ENCODE results near the gene ANKUB1.
A peak's percentile ranks its signal among the peaks of the same experiment; 100 is the strongest.
"Not testable (repeated sequence)": the region's sequence is repeated elsewhere in the genome, so short reads cannot be mapped to it uniquely, and the experiment has no call there.

ANKUB1 gene, protein sequence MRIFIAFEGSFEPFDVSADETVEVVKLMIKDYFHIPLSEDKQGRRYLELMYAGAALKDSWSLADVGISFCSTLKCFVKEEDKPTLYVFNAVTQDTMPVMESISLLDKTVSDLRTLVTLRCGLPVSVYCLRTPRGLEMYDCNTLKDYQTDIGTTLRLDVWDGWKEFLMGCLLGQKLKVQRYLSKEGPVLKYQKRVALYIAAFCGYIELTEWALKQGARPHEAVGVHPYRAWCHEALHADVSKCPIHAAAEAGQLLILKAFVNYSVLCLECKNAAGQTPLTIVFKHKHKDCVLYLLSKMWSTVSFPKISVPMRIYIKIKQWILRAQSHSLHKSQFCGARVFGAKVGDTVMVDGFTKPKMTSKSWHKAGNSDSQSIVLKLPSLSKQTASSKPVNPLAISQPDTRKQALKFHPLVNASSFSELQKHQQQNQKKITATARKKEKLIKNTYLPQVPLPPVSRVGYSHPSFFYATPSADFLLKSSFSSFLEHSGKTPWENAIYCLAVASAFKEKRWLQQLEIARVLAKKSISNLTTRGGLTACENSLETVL

DNA sequence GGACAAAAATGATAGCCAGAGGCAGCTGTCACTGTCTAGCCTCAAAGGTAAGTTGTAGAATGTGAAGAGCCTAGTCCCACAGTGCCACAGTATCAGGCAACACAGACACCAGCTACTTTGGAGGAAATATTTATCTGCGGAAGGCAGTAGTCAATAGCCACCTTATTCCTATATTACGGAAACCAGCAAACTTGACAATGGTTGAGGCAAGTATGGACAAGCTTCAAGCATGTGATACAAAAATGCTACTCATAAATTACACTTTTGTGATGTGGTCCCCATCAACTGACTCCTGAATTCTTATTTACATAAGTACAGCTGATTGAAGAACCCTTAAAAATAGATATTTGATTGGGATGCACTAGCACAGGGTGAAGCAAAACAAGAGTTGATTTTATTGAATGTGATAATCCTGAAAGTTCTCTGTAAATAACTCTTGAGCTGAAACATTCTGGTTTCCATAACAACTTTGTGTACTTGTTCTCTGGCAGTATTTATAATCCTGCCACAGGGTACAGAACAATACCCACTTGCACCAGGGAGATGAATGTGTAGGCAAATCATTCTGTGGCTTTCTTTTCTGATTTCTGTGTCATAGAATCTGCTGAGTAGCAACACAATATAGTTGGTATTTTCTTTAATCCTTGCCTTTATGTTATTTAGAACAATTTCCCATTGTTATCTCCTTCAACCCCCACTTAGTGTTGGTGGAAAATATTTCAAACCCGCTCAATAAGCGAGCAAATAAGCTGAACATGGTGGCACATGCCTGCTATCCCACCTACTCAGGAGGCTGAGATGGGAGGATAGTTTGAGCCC is at the start of gene ANKUB1:
Gene ANKUB1, minus strand, starts transcription at position 103 of the 819 bp plus-strand sequence. CDS start 188 bp downstream, outside the sequence.
- no peak for DNase-seq

DNA sequence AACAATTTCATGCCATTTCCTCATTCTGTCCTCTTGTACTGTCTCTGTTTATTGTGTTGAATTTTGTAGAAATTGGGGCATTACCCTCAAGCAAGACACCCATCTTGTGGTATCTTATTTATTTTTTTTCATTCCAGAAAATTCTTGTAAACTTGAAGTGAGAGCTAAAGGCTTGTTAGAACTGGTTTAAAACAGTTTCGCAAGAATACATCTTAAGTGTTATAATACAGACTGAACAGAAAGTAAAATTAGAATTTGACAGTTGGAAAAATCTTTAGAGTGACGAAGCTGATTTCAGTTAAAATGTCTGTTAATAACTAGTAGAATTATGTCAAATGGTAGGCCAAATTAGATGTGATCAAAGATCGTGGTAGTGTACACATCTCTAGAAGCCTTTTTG is 47.5 kb upstream of the ANKUB1 start:
- DNase-seq, result no peak

DNA sequence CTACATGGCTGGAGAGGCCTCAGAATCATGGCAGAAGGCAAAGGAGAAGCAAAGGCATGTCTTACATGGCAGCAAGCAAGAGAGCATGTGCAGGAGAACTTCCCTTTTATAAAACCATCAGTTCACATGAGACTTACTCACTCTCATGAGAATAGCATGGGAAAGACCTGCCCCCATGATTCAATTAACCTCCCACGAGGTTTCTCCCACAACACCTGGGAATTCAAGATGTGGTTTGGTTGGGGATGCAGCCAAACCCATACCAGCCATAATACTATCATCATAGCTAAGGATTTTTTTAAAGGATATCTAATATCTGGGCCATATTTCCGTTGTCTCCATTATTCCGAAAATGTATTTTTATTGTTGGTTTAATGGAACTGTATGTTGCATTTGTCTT is 47.1 kb upstream of the ANKUB1 start:
- not testable (repeated sequence) for DNase-seq

DNA sequence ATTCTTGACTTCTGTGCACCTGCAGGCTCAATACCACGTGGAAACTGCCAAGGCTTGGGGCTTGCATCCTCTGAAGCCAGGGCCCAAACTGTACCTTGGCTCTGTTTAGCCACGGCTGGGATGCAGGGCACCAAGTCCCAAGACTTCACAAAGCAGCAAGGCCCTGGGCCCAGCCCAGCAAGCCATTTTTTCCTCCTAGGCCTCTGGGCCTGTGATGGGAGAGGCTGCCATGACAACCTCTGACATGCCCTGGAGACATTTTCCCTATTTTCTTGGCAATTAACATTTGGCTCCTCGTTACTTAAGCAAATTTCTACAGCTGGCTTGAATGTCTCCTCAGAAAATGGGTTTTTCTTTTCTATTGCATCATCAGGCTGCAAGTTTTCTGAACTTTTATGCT is 46.1 kb upstream of the ANKUB1 start:
- not testable (repeated sequence) for DNase-seq

DNA sequence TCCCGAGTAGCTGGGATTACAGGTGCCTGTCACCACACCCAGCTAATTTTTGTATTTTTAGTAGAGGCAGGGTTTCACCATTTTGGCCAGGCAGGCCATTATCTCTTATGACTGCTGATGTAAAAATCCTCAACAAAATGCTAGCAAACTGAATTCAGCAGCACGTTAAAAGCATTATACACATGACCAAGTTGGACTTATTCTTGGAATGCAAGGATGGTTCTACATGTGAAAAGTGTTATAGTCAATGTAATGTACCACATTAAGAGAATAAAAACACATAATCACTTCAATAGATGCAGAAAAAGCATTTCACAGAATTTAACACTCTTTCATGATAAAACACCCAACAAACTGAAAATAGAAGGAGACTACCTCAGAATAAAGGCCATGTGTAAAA is 40.9 kb upstream of the ANKUB1 start:
- DNase-seq, result no peak

DNA sequence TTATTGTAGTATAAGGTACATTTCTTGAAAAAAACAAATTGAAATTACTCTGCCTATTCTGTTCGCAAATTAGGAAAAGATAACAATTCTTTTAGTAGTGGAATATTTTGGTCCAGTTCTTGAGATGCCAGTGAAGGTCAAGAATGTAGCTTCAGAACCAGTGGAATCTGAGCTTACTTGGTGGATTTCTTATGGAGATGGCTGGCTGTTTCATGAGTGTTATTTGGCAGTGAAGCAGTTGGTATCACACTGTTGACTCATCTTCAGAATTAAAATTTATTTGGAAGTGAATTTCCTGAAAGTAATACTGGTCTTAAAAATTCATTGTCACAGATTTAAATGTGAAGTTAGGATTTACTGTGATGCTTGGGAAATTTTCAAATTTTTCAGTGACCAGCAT is 39.7 kb upstream of the ANKUB1 start:
- no peak for DNase-seq

DNA sequence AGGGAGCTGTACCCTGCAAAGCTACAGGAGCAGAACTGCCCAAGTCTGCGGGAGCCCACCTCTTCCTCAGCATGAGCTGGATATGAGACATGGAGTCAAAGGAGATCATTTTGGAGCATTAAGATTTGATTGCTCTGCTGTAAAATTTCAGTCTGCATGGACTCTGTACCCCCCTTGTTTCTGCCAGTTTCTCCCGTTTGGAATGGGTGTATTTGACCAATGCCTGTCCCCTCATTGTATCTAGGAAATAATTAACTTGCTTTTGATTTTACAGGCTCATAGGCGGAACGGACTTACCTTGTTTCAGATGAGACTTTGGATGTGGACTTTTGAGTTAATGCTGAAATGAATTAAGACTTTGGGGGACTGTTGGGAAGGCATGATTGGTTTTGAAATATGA is 39.0 kb upstream of the ANKUB1 start:
- no peak for DNase-seq

DNA sequence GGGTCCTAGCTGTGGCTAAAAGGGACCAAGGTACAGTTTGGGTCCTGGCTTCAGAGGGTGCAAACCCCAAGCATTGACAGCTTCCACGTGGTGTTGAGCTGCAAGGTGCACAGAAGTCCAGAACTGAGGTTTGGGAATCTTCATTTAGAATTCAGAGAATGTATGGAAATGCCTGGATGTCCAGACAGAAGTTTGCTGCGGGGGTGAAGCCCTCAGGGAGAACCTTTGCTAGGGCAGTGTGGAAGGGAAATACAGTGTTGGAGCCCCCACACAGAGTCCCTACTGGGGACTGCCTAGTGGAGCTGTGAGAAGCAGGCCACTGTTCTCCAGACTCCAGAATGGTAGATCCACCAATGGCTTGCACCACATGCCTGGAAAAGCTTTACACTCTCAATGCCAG is 38.5 kb upstream of the ANKUB1 start:
- DNase-seq, result no peak

DNA sequence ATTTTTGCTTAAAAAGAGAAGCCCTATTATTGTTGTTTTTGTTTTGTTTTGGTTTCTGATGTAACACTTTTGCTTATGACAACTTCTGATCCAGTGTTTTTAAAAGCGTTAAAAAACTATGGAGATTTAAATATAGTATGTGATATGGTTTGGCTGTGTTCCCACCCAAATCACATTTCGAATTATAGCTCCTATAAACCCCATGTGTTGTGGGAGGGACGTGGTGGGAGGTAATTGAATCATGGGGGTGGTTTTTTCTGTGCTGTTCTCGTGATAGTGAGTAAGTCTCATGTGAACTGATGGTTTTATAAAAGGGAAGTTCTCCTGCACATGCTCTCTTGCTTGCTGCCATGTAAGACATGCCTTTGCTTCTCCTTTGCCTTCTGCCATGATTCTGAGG is 37.3 kb upstream of the ANKUB1 start:
- not testable (repeated sequence) for DNase-seq

DNA sequence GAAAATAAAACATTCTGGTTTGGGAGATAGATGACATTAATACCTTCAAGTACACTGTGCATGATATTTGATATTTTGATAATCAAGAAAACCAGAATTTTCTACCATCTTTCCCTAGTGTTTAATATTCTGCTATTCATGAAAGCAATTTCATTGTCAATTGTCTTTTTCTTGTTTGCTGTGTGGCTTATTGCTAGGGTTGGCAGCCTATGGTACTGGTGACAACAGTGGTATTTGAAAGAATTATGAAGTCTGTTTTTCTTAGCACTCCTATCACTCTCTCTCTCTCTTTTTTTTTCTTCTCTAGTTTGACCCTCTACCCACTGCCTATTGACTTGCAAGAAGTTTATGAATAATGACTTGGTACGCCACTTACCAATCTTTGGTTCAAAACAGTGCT is 36.0 kb upstream of the ANKUB1 start:
- no peak for DNase-seq

DNA sequence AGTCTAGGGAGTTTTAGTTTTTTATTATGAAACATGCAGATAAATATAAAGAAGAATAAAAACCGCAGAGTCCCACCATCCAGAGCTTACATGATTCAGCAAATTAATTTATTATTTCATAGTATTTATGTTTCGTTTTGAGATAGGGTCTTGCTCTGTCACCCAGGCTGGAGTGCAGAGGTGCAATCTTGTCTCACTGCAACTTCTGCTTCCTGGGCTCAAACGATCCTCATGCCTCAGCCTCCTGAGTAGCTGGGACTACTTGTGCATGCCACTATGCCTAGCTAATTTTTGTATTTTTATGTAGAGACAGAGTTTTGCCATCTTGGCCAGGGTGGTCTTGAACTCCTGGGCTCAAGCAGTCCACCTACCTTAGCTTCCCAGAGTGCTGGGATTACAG is 34.3 kb upstream of the ANKUB1 start:
- no peak for DNase-seq

DNA sequence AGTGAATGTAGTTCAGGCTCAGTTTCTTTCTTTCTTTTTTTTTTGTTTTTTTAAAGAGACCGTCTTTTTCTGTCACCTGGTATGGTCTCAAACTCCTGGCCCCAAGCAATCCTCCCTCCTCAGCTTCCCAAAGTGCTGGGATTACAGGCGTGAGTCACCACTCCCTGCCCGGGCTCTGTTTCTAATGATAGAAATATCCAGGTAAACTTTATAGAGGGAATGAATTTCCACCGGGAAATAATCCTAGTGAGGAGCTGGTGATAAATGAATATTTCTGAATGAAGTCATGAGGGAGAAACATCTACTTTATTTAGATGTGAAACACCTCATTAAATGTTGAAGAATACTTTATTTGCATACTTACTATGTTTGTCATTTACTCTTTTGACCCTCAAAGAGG is 27.8 kb upstream of the ANKUB1 start:
- no peak for DNase-seq

DNA sequence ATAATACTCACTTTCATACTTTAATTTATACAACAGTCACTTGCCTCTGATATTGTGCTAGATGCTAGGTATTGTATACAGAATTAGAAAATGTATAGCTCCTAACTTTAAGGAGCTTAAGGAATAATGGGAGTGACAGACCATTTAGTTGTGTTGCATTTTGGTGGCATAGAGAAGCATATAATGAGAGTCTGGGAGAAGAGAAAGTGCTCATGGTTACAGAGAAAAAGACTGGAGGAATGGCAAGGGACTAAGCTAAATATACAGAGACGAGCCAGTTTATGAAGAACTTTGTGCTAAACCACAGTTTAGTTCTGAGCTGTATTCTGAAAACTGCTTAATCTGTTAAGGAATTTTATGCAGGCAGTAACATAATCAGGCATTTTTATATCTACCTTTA is 27.1 kb upstream of the ANKUB1 start:
- DNase-seq, result no peak

DNA sequence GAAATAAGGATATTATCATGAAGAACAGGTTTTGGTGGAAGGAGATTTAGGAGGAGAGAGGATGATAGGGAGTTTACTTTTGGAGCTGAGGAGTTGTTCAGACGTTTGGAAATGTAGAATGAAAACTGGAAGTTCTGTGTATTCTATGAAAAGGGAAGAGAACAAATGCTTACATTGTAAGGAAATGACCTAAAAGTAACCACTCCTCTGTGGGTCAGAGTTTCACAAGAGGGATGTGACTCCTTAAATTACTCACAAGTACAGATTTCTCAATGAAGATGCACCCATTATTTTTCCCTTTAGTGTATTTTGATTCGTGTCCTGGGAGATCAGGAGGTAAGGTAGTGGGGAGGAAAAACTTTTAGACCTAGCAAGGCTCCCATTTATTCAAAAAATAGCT is 24.6 kb upstream of the ANKUB1 start:
- DNase-seq, result no peak

DNA sequence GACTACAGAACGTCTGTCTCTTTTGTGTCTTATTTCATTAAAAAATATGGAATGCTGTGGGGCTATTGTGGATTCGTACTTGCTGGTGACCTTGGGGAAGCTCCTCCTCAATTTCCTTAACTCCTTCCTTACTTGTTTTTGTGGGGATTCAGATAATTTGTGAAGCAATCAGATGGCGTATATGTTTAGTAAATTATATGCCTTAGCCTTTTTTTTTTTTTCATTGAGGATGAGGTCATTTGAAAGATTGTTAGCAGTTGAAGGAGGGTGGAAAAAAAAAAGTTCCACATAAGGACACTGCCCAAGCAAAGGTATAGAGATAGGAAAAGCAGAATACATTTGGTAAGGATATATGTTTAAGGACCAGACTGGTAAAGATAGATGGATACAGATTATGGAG is 24.0 kb upstream of the ANKUB1 start:
- DNase-seq, result no peak

DNA sequence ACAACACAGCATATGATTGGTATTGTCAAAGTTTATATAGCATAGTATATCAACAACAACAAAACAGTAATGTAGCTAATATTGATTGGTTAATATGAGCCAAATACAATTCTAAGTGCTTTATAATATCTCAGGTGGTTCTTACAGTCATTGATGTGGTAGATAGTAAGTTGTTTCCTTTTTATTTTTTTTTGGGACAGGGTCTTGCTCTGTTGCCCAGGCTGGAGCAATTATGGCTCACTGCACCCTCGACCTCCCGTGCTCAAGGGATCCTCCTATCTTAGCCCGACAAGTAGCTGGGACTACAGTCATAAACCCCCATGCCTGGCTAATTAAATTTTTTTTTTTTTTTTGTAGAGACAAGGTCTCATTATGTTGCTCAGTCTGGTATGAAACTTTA is 23.4 kb upstream of the ANKUB1 start:
- no peak for DNase-seq

DNA sequence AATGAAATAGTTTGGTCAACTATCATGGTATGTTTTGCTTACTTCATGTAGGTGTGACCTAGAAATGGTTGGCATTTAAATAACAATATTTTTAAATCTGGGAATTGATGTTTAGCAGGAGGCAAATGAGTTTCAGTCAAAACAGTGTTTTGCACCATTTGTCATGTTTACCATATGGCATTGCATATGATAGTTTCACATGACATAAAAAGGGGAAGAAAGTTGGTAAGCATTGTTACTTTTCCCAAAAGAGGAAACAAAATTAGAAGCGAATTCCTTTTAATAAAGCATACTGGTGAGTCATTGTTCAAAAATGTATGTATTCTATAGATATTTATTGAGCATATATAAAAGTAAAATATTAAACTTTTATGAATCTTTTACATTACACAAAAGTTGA is 23.0 kb upstream of the ANKUB1 start:
- DNase-seq, result no peak

DNA sequence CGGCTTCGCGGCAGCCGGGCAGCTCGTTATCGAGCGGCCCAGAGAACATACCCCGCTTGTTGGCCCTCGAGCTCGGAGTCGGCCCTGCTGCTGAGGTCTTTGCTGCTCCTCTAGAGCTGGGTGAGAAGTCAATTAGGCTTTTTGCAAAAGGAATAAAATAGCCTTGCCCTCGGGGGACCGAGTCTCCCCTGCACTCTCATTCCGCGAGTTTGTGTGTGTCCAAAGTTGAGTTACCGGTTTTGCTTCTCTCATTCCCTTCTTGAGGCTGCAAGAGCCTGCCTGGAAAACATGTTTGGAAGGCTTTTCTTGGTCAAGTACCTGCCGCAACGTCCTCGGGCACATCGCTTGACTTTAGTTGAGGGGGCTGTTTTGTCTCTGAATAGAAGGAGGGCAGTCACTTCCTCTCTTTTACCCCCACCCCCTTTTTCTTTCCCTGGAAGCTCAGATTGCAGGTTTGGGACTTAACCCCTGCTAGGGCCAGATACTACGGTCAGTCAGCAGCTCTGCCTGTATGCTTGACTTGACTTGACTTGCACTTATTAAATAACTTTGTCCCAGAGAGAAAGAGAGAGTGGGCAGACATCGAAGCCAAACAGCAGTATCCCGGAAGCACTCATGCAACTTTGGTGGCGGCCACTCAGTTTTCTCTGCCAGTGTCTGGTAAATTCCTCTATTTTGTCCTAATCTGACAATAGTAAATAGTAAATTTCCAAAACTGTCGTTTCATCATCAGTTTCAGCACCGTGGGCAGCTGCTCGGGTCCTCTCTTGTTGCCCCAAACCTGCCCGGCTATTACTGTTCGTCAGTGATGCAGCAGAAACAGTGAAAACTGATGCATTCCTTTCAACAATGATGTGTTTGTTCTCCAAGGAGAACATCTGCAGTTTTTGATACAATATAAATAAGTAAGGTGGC is 21.3 kb upstream of the ANKUB1 start:
- no peak for DNase-seq

DNA sequence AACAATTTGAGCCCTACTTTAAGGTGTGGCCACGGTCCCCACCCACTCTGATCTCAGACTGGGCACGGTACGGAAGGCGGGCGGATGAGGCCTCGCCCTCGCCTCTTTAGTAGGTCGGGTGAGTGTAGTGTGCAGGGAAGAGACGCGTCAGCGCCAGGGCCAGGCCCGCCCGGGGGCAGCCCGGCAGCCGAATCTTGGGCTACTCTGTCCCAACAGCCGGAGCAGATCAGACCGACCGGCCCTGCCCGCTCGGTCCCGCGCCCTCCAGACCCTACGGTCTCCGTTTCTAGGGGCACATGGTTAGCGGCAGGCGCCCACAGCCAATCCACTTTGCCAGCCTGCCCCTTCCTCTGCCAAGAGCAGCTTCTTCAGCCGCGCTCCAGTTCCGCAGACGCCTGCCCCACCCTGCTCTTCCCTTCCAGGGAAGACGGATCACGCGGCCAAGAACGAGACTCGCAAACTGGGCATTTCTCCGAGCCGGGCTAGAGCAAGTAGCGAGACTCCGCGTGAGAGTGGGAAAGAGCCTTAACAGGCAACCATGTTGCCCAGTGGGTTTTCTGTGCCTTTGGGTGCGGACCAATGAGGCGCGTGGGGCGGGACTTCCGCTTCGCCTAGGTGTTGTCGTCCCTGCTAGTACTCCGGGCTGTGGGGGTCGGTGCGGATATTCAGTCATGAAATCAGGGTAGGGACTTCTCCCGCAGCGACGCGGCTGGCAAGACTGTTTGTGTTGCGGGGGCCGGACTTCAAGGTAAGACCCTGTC is 20.4 kb upstream of the ANKUB1 start, which contains the start of gene RNF13:
Gene RNF13, plus strand, starts transcription at position 610 of the 761 bp plus-strand sequence. CDS start 32,812 bp downstream, outside the sequence.
- DNase-seq, result peak; percentile 89

DNA sequence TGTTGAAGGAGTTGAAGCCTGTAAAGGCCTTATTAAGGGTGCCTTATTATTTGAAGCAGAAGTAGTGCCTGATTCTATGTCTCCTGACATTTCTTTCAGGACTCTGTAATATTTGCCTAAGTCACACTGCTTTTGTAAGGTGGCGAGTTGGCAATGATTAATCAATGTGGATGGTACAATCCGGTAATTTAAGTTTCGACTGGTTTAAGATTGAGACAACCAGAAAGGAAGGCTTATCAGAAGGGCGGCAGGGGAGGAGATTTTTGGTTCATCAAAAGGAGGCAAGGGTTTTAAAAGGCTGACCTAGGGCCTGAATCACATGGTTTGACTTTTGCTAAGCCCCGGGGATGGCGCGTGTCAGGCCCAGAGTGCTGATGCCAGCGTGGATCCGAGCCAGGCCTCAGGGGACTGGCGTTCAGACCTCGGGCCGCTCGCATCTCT is 19.8 kb upstream of the ANKUB1 start:
- DNase-seq, result no peak

DNA sequence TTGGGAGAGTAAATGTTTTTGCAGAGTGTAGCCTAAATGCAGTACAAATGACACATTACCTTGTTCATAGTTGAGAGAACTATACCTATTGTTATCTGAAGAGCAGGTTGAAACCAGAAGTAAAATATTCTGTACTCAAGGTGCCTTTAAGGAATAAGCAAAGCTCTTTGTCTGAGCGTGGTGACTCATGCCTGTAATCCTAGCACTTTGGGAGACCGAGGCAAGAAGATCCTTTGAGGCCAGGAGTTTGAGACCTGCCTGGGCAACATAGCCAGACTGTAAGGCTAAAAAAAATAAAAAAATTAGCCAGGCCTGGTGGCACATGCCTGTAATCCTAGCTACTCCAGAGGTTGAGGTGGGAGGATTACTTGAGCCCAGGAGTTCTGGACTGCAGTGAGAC is 18.5 kb upstream of the ANKUB1 start:
- DNase-seq, result no peak

DNA sequence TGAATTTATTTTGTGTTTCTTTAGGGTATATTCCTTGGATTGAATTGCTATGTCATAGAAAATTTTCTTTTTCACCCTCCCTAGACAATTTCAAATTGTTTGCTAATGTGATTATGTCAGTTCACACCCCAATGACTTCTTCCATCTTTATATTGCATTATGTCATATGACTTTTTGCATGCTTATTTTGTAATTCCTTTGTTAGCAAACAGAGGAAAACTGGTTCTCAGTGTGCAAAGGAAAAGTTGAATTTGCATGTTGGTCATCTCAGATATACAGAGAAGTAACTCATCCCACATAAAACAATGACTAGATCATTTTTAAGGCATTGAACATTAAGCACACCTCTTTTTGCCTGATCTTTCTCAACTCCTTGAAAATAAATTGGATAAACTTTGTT is 17.3 kb upstream of the ANKUB1 start:
- no peak for DNase-seq
